GM18526 (cell line): ENCODE measurements around the gene PPME1.

Source experiments
- POLR2A ChIP-seq: IDR thresholded peaks from 3 replicates; pipeline ENCODE4 v1.6.1; 2011; ENCODE audit not compliant: insufficient read length; ENCODE audit errors: extremely low read depth

PPME1 gene

GRCh38 chr11:74170694-74171629, at the start of gene PPME1, which contains the start of gene C2CD3:
Gene PPME1, plus strand, starts transcription at chr11:74171289. Its CDS starts 133 bp downstream, at chr11:74171422.
Gene C2CD3, minus strand, starts transcription at chr11:74171002. Its CDS starts 210 bp downstream, at chr11:74170792.
- TF ChIP-seq POLR2A, result peak; percentile 88

DNA sequence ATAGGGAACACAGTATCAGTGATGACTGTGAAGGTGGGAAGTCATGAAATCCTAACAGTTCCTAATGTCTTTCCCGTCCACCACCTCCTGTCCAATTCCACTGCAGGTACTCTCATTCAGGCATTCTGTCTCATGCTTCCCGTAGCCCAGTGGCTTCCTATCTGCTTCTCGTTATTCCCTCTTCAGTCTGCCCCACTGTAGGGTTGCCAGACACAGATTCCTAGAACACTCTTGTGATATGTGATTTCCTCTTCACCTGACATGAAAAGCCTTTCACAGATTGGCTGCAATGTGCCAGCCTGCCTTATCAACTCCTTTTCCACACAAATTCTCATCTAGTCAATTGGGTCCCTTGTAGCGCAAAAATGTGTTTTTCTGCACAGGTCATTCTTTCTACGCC, 49.3 kb upstream of the PPME1 start:
- TF ChIP-seq POLR2A, result no peak

- TF ChIP-seq POLR2A, result no peak
Observed at GRCh38 chr11:74123008-74123448, 48.1 kb upstream of the PPME1 start.

DNA sequence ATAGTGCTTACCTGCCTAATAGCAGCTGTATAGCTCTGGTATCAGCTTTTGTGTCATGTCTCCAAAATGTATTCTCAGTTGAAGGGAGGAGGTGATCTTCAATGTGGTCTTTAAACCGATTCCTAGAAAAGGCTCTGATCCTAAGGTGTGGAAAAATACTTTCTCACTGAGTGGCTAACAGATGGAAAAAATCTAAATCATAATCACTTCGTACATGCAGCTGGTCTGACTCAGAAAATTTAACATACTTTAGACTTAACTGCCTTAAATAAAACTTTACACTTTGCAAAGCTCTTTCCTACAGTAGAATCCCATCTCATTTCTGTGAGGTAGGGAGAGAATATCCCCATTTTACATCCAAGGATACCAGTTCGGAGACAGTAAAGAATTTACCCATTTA, 38.3 kb upstream of the PPME1 start:
- no peak for TF ChIP-seq POLR2A

DNA sequence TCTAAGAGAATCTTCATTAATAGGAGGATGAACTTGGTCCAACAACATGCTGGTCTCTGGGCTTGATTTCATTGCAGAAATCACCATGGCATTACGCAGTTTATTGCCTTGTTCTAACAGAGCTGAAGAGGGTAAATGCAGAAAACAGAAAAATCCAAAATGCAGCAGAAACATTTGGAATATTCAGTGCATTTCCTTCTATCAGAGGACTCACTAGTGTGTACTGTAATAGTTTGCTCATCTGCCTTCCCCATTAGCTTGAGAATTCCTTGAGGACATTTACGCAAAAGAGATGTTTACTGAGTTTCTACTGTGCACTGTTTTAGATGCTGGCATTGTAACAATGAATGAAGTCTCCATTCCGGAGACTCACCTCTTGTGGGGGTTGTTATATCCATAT, 37.7 kb upstream of the PPME1 start:
- no peak for TF ChIP-seq POLR2A

DNA sequence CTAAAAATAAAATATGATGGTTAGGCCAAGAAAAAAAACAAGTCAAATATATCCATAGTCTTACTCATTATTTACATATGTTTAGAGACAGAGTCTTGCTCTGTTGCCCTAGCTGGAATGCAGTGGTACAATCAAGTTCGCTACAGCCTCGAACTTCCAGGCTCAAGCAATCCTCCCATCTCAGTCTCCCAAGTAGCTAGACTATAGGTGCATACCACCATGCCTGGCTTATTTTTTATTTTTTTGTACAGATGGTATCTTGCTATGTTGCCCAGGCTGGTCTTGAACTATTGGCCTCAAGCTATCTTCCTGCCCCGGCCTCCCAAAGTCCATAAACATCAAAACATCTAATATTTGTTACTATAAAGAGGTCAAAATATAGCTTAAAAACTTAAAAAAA, 36.4 kb upstream of the PPME1 start:
- TF ChIP-seq POLR2A, result no peak

GRCh38 chr11:74135127-74135840, 35.8 kb upstream of the PPME1 start:
- no peak for TF ChIP-seq POLR2A

DNA sequence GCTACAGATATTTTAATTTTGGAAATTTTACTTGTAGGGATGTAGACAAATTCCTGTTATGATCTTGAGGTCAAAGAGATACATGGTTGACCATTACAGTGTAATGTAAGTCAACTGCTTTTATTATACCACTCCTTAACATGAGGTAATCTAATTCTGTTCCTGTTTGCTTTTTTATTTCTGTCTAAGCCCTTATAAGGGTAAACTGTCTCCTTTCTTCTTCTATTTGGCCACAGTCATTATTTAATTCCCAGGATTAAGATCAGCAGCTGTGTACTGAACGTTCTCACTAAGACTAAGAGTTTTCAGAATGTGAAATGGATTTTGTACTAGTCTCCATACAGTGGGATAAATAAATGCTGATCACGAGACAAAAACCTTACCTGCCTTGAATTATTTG, 33.1 kb upstream of the PPME1 start:
- TF ChIP-seq POLR2A, result no peak

GRCh38 chr11:74138572-74138971, 32.5 kb upstream of the PPME1 start:
- TF ChIP-seq POLR2A, result no peak

DNA sequence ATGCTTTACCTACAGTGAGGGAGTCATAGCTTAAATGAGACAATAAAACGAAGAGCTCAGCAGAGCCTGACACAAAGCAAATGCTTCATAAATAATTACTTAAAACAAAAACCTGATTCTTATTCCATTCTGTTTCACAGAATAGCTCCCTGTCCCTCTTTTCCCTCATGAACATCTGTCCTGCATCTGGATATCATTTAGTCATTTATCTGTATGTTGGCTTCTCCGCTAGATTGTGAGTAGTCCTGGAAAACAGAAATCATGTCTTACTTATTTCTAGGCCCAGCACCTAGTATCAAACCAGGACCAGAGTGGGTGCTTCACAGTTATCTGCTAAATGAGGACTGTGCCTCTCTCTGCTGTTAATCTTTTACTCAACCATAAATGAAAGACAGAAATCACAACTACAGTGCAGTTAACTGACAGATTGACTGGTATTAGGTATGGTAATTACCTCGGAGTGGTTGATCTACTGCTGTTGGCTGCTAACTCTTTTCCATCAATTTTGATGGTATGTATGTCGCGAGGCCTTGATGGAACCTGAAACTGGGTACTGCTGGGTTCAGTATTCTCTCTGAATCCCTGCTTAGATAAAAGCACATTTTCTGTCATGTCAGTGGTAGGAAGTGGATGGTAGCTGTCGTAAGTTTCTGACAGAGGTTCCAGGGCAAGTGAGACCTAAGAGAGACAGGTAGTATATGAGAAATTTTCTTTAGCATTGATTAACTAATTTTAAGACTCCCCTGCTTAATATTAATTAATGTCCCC, 31.8 kb upstream of the PPME1 start:
- TF ChIP-seq POLR2A, result no peak

GRCh38 chr11:74141241-74141695, 29.8 kb upstream of the PPME1 start:
- no peak for TF ChIP-seq POLR2A

DNA sequence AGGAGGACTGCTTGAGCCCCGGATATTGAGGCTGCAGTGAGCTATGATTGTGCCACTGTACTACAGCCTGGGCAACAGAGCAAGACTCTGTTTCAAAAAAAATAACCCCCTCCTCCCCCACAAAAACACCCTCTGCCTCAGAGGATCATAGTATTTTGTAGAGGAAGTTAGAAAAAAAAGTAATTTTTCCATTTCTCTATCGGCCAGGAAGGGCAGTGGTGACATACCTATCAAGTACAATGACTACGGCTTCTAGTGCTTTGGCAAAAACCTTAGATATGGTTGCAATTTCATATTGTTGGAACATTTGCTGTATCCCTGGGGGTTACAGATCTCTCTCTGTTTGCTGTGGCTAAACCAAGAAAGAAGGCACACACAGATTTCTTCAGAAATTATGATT, 29.2 kb upstream of the PPME1 start:
- no peak for TF ChIP-seq POLR2A

DNA sequence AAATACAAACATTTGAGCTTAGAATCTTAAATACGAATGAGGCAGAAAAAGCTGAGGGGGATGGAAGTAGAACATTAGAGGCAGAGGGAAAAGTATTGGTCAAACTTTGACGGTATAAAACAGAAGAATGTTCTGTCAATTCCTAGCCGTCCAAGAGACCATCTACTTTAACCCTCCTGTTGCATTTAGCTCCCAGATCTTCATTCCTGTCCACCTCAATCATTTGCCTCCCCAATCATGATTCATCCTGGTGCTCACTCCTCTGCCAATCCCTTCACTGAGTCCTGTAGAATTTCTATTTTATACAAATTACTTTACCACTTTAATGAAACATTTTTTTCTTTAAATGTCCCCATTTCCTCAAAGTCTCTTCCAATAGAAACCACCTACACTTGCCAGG, 28.5 kb upstream of the PPME1 start:
- no peak for TF ChIP-seq POLR2A

DNA sequence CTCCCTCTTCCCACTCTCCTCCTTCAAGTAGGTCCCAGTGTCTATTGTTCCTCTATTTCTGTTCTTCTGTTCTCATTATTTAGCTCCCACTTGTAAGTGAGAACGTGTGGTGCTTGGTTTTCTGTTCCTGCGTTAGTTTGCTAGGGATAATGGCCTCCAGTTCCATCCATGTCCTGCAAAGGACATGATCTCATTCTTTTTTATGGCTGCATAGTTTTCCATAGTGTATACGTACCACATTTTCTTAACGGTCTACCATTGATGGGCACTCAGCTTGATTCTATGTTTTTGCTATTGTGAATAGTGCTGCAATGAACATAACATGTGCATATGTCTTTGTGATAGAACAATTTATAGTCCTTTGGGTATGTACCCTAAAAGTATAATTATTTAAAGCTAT, 26.5 kb upstream of the PPME1 start:
- TF ChIP-seq POLR2A, result no peak
